PC-3 (cell line): ENCODE data around the gene KIRREL1. TPM values are rescaled to one million over a fixed set of nuclear protein-coding genes. Genes with fewer than 3 reads are reported as not detected.

Experiments used
- ATAC-seq: fragments of 200-7000 bp; cut with Tn5 transposase; 2 replicates; pipeline ENCODE4 v1.9.1; 2020; ENCODE audit warnings: mild to moderate bottlenecking, moderate library complexity
- BruUV-seq: library from RNA; stranded (reverse); fragments of 400-500 nt; replicated peaks from 2 replicates; lab custom pipeline; 2021; lab: Mats Ljungman, UMichigan
- CTCF ChIA-PET: fragments of 300-600 bp; sonication (Branson Sonifier 250); formaldehyde crosslinking; loops from one replicate; lab custom pipeline; 2022; ENCODE audit warnings: antibody characterized with exemption; lab: Charles Lee
- POLR2A ChIA-PET: fragments of 300-600 bp; sonication (Branson Sonifier 250); formaldehyde crosslinking; loops from one replicate; lab custom pipeline; 2022; ENCODE audit warnings: antibody characterized with exemption; ENCODE audit not compliant: unreplicated experiment; lab: Charles Lee
- DNase-seq: peaks from one replicate; pipeline ENCODE4 v3.0.0-alpha.2; 2015
- H2AFZ ChIP-seq: fragments of 300-600 bp; sonication (generic); 2 replicates; pipeline ENCODE4 v1.6.0; 2016; ENCODE audit warnings: antibody characterized with exemption, low read length
- H3F3A ChIP-seq: fragments of 300-600 bp; sonication (generic); one replicate; pipeline ENCODE4 v1.6.0; 2017; ENCODE audit warnings: antibody characterized with exemption, low read length, control low read depth, mild to moderate bottlenecking; ENCODE audit not compliant: unreplicated experiment
- H3K27ac ChIP-seq: fragments of 300-600 bp; sonication (generic); 2 replicates; pipeline ENCODE4 v1.5.1; 2016; ENCODE audit warnings: mild to moderate bottlenecking, low read length
- H3K27me3 ChIP-seq: fragments of 300-600 bp; sonication (generic); 2 replicates; pipeline ENCODE4 v1.6.1; 2016; ENCODE audit warnings: low read length, mixed read lengths
- H3K36me3 ChIP-seq: fragments of 300-600 bp; sonication (generic); 2 replicates; pipeline ENCODE4 v1.6.1; 2016; ENCODE audit warnings: low read depth, mixed run types, low read length, mixed read lengths
- H3K4me1 ChIP-seq: fragments of 300-600 bp; sonication (generic); 2 replicates; pipeline ENCODE4 v1.5.1; 2016; ENCODE audit warnings: low read length; ENCODE audit not compliant: insufficient read depth
- H3K4me2 ChIP-seq: fragments of 300-600 bp; sonication (generic); 2 replicates; pipeline ENCODE4 v1.6.0; 2016; ENCODE audit warnings: low read length
- H3K4me3 ChIP-seq: fragments of 300-600 bp; sonication (generic); 2 replicates; pipeline ENCODE4 v1.5.1; 2016; ENCODE audit warnings: mild to moderate bottlenecking, low read length, mixed read lengths
- H3K79me2 ChIP-seq: fragments of 300-600 bp; sonication (generic); 2 replicates; pipeline ENCODE4 v1.6.1; 2017; ENCODE audit warnings: low read length, mixed read lengths
- H3K9ac ChIP-seq: fragments of 300-600 bp; sonication (generic); 2 replicates; pipeline ENCODE4 v1.6.0; 2016; ENCODE audit warnings: mild to moderate bottlenecking, low read length
- H3K9me2 ChIP-seq: fragments of 300-600 bp; sonication (generic); replicated peaks from 2 replicates; pipeline ENCODE4 v1.6.1; 2016; ENCODE audit warnings: mixed run types, low read length, mixed read lengths
- H3K9me3 ChIP-seq: fragments of 300-600 bp; sonication (generic); 2 replicates; pipeline ENCODE4 v1.6.1; 2016; ENCODE audit warnings: low read length, mixed read lengths
- H4K20me1 ChIP-seq: fragments of 300-600 bp; sonication (generic); 2 replicates; pipeline ENCODE4 v1.6.1; 2016; ENCODE audit warnings: low read length, mixed read lengths
- EZH2 ChIP-seq: fragments of 300-600 bp; sonication (generic); IDR thresholded peaks from one replicate; pipeline ENCODE4 v1.6.1; 2017; ENCODE audit warnings: antibody characterized with exemption, mild to moderate bottlenecking, low read length; ENCODE audit not compliant: unreplicated experiment
- EZH2phosphoT487 ChIP-seq: fragments of 300-600 bp; sonication (generic); IDR thresholded peaks from 2 replicates; pipeline ENCODE4 v1.6.1; 2018; ENCODE audit warnings: mild to moderate bottlenecking, antibody characterized with exemption, low read length, borderline replicate concordance
- intact Hi-C: fragments of 100-400 bp; cut with micrococcal nuclease; formaldehyde crosslinking; loops from 2 replicates; pipeline ENCODE4 v1.9.0; 2023
- total RNA-seq: library from RNA; depleted of rRNA; stranded (reverse); fragments of >200 nt; gene quantifications from 2 replicates; pipeline ENCODE4 v1.2.3, GENCODE V29; 2014
- TF ChIP-seq, protein P1 (sequence below): fragments of 300-600 bp; sonication (generic); conservative IDR thresholded peaks from 2 replicates; pipeline ENCODE4 v1.5.1; 2017; ENCODE audit warnings: antibody characterized with exemption, low read depth, mild to moderate bottlenecking, low read length

Gene KIRREL1
- total RNA-seq, 1 experiment from 2014 or later = 49.8 TPM

DNA sequence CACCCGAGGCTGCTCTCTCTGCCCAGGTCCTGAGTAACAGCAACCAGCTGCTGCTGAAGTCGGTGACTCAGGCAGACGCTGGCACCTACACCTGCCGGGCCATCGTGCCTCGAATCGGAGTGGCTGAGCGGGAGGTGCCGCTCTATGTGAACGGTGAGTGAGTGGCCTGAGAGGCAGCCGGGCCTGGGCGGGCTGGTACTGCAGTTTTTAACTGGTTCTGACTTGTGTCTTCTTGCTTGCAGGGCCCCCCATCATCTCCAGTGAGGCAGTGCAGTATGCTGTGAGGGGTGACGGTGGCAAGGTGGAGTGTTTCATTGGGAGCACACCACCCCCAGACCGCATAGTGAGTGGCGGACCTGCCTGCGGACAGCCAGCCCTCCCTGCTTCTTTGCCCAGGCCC, 96.0 kb downstream of the KIRREL1 start:
- Histone ChIP-seq H3K27me3 (no peaks in the 10 kb centered on the region), H3F3A (no peaks in the 10 kb centered on the region), H3K27ac (no peak overlapping the region), H3K4me2 (no peak overlapping the region), H2AFZ (no peak overlapping the region), H3K4me3 (no peak overlapping the region), H3K79me2 (no peaks in the 10 kb centered on the region), H3K9ac (no peak overlapping the region), H3K4me1 (no peaks in the 10 kb centered on the region), H4K20me1 (no peaks in the 10 kb centered on the region), H3K9me3 (no peaks in the 10 kb centered on the region), H3K36me3 (peaks cover 53% of the 10 kb centered on the region), H3K9me2 (no peaks in the 10 kb centered on the region)
- CTCF ChIA-PET = no interaction called here
- ATAC-seq (no peak), DNase-seq (no peak)
- TF ChIP-seq EZH2phosphoT487 (no peak), EZH2 (no peak)
- TF ChIP-seq, protein P1, sequence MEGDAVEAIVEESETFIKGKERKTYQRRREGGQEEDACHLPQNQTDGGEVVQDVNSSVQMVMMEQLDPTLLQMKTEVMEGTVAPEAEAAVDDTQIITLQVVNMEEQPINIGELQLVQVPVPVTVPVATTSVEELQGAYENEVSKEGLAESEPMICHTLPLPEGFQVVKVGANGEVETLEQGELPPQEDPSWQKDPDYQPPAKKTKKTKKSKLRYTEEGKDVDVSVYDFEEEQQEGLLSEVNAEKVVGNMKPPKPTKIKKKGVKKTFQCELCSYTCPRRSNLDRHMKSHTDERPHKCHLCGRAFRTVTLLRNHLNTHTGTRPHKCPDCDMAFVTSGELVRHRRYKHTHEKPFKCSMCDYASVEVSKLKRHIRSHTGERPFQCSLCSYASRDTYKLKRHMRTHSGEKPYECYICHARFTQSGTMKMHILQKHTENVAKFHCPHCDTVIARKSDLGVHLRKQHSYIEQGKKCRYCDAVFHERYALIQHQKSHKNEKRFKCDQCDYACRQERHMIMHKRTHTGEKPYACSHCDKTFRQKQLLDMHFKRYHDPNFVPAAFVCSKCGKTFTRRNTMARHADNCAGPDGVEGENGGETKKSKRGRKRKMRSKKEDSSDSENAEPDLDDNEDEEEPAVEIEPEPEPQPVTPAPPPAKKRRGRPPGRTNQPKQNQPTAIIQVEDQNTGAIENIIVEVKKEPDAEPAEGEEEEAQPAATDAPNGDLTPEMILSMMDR = no peak
- BruUV-seq = no TSS peak
- POLR2A ChIA-PET = no interaction called here
- intact Hi-C loops = no loop called here

DNA sequence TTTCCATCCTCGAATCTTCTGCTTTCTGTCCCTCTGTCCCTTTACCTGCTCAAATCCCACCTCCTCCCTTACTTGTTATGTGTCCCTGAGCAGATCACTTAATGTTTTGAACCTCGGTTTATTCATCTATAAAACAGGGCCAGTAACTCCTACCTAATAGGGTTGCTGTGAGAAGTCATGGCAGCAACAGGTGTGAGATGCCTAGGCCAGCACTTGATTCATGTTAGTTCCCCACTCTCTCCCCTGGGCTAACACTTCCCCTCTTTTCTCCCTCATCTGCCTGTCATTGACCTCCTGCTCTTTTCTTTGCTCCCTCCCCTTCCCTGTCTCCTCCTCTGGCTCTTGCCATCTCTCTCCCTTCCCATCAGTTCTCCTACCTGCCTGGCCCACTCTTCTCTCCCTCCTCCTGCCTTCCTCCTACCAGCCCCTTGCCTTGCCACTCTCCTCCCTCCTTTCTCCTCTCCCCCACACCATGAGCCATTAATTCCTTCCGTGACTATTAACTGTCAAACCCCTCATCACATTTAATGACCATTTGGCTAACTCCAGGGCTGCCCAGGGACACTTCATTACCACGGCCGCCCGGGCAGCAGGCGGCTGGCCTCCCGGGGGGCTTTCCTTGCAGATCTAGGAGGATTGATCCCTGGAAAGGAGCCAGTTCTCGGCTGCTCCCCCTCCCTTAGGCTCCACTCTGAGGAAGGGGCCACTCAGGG, 96.6 kb downstream of the KIRREL1 start:
- H3K36me3 ChIP-seq = peaks cover 48% of the 10 kb centered on the region

More for the DNA sequence above, 96.6 kb downstream of the KIRREL1 start:
- Histone ChIP-seq H4K20me1 (no peaks in the 10 kb centered on the region), H3K9me3 (no peaks in the 10 kb centered on the region), H3K27ac (no peak overlapping the region), H3F3A (no peaks in the 10 kb centered on the region), H3K4me3 (no peak overlapping the region), H3K4me1 (no peaks in the 10 kb centered on the region), H3K79me2 (no peaks in the 10 kb centered on the region), H3K4me2 (no peak overlapping the region), H3K9me2 (no peaks in the 10 kb centered on the region), H3K27me3 (no peaks in the 10 kb centered on the region), H3K9ac (no peak overlapping the region), H2AFZ (no peak overlapping the region)
- intact Hi-C loops = no loop called here
- TF ChIP-seq EZH2phosphoT487 (no peak), EZH2 (no peak)
- TF ChIP-seq, protein P1 = no peak
- ChIA-PET POLR2A (no interaction called here), CTCF (no interaction called here)
- no TSS peak for BruUV-seq
- no peak for ATAC-seq
- DNase-seq = no peak
